HG03060 (cell line): ENCODE data around the gene DLG2.

ENCODE experiments used
- ATAC-seq: cut with Tn5 transposase; IDR thresholded peaks from one replicate; pipeline ENCODE4 v1.9.1; 2021; ENCODE audit warnings: low read depth, moderate number of reproducible peaks; ENCODE audit not compliant: unreplicated experiment

Gene DLG2

DNA sequence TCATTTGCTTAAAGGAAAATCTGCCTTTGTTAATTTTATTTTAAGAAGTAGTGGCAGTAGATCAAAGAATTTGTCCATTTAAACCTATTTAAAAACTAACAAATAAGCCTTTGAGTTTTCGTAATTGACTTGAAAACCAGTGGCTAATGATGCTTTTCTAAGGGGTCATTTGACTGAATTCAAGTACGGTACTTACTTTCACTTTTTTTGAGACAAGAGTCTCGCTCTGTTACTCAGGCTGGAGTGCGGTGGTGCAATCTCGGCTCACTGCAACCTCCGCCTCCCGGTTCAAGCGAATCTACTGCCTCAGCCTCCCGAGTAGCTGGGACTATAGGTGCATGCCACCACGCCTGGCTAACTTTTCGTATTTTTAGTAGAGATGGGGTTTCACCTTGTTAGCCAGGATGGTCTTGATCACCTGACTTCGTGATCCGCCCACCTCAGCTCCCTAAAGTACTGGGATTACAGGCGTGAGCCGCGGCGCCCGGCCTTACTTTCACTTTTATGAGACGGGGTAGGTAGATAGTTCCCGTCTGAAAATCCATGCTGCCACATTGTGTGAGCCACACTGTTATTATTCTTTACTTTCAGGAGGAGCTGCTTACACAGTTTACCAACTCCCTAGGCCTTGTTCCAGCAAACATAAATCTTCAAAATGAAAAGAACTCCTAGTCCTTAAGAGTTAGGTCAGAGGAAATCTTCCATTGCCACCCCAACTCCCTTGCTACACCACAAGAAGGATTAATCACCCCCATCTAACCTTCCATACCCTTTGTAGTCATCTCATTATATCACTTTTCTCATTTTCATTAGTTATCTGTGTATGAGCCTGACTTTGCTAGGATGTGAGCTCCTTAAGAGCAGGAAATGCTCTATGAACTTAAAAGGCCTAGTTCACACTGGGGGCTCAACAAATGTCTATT is 1414.4 kb downstream of the DLG2 start:
- ATAC-seq = no peak

DNA sequence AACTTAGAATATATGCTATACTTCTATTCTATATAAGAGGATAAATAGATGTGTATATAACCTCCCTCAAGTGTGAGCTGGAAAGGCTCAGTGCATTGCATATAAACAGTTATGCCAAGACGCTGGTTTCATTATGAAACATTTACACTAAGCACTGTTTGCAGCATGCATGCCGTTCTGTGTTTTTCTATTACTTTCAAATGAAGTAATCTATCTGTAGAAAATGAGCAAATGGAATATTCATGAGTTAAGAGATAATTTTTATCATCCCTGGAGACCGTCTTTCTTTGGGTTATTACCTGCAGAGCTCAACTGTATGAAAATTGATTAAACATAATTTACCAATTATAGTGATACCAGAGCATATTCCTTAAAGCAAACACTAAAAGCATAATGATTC is 1415.2 kb downstream of the DLG2 start:
- ATAC-seq = no peak

DNA sequence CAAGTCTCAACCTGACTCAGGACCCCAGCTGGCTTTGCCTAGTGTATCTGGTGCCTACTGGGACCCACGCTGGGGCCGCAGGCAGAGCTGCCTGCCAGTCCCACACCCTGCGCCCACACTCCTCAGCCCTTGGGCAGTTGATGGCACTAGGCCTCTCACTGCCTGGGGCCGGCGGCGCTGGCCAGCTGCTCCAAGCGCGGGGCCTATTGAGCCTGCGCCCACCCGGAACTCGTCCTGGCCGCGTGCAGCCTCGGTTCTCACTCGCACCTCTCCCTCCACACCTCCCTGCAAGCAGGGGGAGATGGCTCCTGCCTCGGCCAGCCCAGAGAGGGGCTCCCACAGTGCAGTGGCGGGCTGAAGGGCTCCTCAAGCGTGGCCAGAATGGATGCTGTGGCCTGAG is 1432.4 kb downstream of the DLG2 start:
- ATAC-seq = no peak

DNA sequence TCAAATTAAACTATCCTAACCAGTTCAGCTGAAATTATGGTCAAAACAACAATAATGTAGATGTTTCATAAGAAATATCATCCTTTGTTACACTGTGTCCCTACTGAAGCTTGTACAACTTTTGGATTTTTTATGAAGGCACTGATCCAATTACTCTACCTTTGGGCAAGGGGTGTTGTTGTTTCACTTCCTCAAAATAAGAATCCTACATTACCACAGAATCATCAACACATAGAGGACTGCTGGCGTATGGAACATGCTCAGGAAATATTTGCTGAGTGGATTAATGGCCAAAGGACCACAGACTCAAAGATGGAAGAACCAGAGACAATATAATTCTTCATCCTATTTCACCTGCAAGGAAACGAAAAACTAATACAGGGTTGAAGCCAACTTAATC is 1433.4 kb downstream of the DLG2 start:
- ATAC-seq = no peak

DNA sequence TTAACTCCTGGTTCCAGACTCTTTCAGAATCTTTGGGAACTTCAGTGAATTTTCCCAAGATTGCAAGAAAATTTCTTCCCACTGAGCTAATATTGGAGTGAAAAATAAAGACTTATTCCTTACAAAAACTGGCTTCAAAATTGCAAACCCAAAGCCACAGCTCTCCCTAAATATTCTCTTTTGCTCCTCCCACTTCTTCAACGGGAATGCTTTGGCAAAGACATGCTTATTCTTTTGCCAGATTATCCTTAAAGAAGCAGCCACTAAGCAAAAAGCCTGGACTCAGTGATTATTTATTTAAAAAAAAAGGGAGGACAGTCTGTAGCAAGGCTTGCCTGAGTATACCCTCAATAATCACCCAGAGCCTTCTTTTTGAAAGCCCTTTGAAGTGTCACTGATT is 1438.6 kb downstream of the DLG2 start:
- no peak for ATAC-seq

DNA sequence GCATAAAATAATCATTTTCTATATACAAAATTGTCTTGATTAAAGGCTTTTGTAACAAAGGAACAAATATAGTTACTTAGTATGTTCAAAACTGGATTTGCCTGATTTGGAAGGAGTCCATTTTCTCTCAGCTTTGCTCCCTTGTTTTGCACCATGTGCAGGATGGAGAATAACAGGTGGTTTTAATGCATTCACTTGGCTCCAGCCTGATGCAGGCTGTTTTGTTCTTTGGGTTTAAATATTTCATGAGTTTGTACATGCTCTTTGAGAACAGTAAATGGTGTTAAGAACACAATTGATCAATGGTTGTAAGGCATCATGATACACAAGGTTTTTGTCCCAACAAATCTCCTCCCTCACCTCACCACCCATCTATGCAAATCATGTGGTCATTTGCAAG is 1454.1 kb downstream of the DLG2 start:
- ATAC-seq = no peak

DNA sequence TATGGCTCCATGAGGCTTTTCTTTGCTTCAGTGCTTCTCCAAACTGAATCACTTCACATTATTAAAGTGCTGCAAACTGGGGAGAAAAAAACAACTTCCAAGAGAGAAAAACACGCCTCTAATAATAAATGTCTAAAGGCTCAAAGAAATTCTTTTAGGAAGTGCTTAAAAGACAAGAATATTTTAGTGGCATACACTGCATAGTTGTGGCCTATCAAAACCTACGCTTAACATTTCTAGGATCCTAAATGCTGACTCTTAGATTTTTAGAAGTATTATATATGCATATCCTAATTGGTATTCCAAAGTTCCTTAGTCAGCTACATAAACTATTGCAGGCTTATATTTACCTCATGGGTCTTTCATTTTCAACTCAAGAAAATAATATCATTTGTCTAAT is 1462.0 kb downstream of the DLG2 start:
- no peak for ATAC-seq

DNA sequence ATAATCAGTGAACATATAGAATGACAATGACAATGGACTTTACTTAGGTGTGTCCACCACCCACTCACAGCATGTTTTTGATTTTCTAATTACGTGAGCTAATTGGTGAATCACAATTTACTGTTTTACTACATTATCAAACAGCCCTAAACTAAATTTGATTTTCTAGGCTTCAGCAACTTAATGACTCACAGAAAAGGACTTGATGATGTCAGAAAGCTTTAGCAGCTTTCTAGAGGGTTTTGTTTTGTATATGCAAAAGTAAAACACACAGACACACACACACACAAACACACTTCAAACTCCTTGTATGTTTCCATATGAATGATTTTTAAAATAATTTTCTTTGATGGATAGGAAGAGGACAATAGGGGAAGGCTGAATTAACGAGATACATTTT is 1462.4 kb downstream of the DLG2 start:
- ATAC-seq = no peak

DNA sequence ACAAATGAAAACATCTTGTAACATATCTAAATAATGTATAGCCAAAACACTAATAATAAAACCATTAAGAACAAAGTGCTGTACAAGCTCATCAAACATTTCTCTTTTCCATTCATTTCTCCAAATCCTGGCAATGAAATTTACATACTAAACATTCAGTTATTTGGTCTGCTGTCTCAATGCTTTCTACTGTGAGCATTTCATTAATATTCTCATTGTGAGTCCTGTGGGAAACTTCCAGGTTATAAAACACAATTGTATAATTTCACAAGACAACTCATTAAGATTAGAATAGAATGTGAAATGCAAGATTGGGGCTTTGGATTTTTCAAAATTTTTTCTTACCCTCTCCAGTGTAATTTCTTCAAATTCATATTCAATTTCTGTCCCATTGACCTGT is 1464.0 kb downstream of the DLG2 start:
- ATAC-seq = no peak

DNA sequence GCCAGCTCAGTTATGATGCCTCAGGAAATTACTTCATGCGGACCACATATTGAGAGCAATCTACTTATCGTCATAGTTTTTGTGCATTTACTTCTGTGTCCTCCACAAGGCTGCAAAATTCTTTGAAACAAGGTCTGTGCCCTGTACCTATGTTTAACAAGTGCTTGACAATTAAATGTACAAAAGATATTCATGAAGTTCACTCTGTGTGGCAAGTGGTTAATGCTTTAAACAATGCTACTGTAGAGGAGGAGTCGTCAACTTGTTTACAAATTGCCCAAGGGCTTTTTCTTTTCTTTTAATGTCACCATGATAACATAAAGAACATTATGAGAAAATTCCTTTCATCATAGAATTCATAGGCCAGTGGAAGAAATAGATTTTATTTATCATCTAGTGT is 1469.5 kb downstream of the DLG2 start:
- no peak for ATAC-seq

DNA sequence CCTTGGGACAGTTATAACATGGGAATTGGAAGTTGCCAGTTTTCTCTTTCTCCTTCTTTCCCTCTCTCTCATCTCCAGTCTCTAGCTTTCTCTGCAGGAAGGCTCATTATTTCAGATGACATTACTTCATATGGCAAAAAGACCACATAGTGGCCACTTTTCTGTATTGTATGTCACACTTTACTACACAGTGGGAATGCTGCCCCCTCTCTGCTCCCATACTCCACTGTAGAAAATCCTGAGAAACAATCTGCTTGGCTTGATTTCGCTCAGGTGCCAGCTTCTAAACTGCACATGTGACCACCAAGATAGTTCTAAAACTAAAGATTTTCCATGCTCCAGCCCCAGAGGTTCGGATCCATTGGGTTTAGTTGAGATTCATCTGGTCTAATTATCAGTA is 1480.3 kb downstream of the DLG2 start:
- ATAC-seq = no peak

DNA sequence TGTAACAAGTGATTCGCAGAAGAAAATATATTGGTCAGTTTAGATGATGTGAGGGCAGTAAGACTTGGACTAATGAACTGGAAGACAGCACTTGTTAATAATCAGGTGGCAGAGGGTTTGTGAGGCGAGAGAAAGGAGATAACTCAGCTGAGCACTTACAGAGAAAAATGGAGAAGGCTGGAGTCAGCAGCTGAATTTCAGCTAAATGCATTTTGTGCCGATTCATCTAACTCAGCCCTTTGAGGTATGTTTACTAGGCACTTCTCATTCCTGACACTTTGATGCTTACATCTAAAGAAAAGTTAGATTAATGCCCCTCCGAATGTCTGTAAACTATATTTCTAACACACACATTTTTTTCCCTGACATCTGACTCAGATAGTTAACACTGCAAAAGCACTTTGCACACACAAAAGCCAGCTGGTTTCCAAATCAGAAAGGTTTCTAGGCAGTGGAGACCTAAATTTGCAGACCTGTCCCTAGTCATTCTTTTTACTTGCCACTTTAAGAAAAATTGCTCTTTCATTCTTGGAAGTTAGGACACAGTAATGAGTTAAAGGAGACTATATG is 1481.4 kb downstream of the DLG2 start:
- ATAC-seq = no peak

DNA sequence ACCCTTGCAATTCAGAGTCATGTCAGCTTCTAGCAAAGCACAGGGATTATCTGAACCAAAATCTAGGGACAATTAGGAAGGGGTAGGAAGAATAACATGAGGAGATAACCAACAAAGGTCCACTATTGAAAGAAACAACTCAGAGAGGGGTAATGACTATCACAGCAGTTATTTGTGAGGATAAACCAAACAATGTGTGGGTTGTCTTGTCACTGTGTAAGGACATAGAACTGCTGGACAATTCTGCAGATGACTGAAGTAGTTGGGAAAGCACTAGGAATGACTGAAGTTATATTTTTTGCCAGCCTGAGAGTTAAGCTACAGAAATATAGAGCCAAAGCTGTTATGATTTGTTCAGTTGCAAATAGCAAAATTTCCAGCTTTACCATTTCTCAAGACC is 1482.6 kb downstream of the DLG2 start:
- ATAC-seq = no peak

DNA sequence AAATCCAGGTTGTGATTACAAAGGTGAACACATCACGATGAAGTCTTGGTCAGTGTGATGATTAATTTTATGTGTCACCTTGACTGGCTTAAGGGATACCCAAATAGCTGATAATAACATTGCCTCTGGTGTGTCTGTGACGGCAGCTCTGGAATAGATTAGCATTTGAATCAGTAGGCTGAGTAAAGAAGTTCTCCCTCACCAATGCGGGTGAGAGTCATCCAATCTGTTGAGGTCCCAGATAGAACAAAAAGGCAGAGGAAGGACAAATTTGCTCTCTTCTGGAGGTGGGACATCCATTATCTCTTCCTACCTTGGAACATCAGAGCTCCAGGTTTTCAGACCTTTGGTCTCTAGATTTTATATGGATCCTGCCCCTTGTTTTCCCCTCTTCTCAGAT is 1484.7 kb downstream of the DLG2 start:
- ATAC-seq = no peak

DNA sequence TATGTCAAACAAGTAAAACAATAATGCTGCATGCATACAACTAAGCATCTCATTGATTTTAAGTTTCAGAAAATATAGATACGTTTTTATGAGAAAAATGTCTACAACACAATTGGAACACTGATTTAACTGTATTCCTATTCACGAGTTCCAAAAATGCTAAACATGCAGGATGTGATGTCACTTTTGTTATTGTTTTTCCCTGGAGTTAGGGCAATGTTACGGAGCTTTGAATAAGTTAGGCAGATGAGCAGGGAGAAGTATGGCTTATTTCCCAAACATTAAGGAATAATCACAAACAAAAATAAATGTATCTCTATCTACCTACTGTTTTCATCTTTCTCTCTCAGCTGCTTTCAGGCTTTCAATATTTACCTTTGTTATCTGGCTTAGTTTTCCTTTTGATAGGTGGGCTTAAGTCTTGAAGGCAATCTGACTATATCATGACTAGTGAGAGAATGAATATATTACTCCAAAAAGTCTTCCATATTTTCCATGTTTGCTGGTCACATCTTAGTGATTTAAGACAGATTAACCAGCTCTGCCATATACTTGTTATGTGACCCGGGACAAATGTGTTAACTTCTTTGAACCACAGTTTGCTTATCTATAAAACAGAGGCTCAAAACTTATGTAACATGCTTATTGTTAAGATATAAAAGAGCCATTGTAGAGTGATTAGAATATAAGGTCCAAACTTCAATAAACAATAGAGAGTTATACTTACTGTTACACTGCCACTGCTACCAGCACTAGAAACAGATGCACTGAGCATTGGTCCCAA is 1486.6 kb downstream of the DLG2 start:
- ATAC-seq = no peak

DNA sequence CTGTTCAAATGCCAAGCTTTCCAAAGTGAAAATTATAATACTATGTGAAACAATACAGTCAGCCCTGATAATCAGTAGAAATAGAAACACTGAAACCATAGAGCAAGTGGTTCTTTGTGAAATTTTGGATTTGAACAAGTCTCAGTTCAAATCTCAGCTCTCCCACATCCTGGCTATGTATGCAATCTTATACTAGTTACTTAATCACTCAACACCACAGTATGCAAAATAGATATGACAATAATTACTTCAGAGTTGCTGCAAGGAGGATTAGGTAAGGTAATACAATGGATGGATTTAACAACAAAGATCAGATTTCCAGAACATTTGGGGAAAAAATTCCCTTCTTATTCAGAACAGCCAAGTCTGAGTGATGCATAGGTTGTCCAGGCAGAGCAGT is 1489.2 kb downstream of the DLG2 start:
- no peak for ATAC-seq

DNA sequence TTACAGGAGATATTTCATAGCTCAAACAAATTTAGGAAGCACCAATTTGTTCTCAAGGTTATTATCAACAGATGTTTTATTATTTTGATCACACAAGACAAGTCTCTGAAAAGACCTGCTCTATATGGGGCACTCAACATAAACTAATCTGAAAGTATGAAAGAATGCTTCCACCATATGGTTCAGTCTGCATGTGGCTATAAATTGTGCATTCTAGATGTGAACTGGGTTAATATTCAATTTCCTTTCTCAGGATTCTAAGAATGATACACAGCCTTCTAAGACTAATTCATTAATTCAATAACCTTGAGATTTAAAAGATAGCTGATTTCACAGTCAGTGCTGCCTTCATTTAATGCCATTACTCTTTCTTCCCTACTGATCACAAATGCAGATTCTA is 1489.6 kb downstream of the DLG2 start:
- no peak for ATAC-seq

DNA sequence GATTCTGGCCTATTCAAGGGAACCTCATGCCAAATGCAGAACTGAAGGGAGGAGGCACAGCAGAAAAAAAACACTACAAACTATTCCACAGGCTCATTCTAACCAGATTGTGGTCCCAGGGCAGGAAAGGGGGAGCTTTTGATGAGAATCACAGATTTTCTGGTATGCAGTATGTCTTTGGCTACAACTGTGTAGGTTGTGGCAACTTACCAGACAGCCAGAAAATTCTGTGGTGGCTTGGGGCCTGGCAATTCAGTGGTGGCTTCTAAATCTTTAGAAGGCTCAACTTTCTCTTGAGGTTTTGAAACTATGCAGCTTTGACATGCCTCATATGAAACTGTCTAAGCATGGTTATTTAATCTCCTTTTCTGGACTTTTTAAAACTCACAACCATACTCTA is 1490.2 kb downstream of the DLG2 start:
- ATAC-seq = no peak

DNA sequence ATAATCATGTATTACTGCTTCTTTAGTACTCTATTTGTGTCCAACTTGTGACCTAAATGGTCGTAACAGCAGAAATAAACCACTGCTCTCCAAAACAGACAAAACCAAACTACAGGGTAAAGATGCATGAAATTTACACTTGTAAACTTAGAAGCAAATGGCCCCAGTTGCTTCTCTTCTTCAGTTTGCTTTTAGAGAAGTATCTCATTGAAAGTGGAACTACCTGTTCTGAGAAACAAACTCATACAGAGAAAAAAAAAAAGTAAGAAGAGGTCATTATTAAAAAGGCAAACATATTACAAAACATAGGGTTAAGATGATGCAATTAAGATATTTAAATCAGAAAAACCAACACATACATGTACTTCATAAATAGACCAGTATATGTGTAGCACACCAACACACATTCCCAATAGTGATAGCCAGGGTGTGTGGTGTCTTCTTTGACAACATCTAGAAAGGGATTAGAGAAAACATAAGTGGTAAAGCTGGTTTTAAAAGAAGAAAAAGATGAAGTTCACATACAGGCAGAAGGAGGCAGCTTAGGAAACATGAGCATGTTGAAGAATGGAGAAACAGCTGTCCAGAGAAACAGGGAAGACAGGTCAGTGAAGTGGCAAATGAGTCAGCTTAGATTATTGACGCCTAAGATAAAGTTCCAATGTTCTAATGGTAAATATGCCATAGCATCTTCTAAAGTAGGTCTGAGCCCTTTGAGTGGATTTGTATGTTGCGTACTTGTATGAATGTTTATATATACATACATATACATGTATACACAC is 1496.3 kb downstream of the DLG2 start:
- ATAC-seq = no peak

DNA sequence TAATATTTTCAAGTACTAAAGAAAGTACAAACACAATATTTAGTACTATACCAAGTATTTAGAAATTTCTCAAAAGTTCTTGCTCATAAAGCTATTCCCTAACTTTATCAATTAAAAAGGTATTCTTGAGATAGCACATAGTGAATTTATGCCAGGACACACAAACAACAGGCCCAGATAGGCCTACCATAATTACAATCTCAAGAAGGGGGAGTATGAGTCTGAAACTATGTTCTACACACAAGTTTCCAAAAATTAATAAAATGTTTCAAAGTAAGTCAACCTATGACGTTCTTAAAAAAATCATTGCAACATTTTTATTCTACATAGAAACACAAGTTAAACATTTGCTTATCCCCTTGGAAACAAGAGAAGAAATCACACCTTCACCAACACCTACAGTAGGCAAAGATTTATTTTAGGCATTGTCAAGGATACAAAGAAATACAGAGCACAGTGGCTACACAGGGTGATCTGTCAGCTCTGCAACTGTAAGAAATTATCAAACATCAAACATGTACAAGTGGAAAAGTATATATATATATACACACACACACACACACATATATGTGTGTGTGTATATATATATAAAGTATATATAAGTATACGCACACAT is 1497.1 kb downstream of the DLG2 start:
- ATAC-seq = no peak
